GM21360 (cell line): ENCODE measurements around the gene EXOSC5.
"Not testable (repeated sequence)": the region's sequence is repeated elsewhere in the genome, so short reads cannot be mapped to it uniquely, and the experiment has no call there.

Source experiments
- ATAC-seq: cut with Tn5 transposase; IDR thresholded peaks from one replicate; pipeline ENCODE4 v1.9.1; 2021; ENCODE audit warnings: mild to moderate bottlenecking, moderate library complexity; ENCODE audit not compliant: unreplicated experiment

The EXOSC5 gene

DNA sequence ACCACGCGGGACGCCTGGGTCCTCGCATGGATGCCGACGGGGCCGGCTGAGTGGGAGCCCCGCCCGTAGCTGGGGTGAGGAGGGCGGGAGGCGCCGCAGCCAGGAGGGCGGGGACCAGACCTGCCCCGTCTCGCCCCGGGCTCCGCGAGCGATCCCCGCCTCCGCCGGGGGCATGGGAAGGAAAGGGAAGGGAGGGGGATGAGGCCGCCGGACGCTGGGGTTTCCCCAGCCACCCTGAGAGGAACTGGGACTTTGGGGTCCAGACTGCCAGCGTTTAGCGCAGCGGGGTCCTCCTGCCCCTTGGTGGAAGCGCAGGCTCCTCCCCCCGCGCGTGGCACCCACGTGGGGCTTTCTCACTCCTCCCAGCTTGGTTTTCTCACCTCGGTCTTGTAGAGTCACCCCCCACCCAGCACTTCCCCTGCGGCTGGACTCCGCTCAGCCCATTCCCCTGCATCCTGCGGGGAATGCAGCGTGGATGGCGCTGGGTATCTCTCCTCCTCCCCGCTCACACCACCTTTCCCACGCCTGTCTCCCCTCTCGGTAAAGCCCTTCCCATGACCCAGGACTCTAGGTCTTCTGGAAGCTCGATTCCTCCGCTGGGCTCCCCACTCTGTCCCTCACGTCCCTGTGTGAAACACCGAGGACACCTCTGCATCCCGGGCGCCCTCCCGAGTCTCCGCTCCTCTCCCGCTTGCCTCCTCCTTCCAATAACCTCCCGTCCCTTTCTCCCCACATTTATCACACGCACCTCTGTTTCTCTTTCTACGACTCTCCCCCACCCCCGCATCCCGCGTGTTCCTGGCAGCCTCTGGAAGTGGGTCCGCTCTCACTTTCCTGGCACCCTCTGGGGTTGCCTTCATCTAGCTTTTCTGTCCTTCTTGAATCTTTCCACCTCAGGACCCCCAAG is 45.6 kb downstream of the EXOSC5 start:
- ATAC-seq = peak; percentile 40

- no peak for ATAC-seq
These were observed 46.3 kb downstream of the EXOSC5 start for GRCh38 chr19:41350735-41351338.

GRCh38 chr19:41346916-41347315 is 50.2 kb downstream of the EXOSC5 start:
- ATAC-seq = not testable (repeated sequence)

DNA sequence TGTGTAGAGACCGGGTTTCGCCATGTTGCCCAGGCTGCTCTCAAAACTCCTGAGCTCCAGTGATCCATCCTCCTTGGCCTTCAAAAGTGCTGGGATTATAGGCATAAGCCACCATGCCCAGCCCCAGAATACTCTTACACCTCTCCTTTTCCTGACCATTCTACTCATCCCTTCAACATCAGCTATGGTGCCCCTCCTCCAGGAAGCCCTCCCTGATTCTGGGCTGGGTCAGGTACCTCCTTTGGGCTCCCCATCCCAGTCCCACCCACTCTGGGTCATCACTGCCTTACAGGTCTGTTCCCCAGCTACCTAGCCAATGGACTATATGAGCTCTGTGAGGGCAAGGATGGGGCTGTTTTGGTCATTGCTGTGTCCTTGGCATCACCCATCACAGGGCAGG is 53.0 kb downstream of the EXOSC5 start:
- ATAC-seq = no peak

GRCh38 chr19:41341669-41342490 is 55.3 kb downstream of the EXOSC5 start:
- no peak for ATAC-seq

GRCh38 chr19:41339936-41340335 is 57.2 kb downstream of the EXOSC5 start:
- ATAC-seq = no peak
